PFSK-1 (cell line): ENCODE results near the gene PPM1J.

ENCODE experiments used
- POLR2AphosphoS5 ChIP-seq: IDR thresholded peaks from 2 replicates; pipeline ENCODE4 v1.6.1; 2012; ENCODE audit warnings: low read depth, mild to moderate bottlenecking, control low read depth, low read length, moderate library complexity
- SIN3A ChIP-seq: IDR thresholded peaks from 2 replicates; pipeline ENCODE4 v1.6.1; 2012; ENCODE audit warnings: mild to moderate bottlenecking, low read length, moderate library complexity, borderline replicate concordance; ENCODE audit not compliant: insufficient read depth
- TAF1 ChIP-seq: IDR thresholded peaks from 2 replicates; pipeline ENCODE4 v1.6.1; 2012; ENCODE audit warnings: low read length, control low read depth, borderline replicate concordance; ENCODE audit not compliant: insufficient read depth
- TF ChIP-seq, protein P1 (sequence below), 2 experiments: IDR thresholded peaks; 2 replicates each; pipeline versions ENCODE4 v1.6.1 to v1.8.0; 2011 to 2012; ENCODE audit warnings: low read depth in 2 of 2, low read length in 2 of 2, control low read depth in 1 of 2, inconsistent platforms in 1 of 2, mild to moderate bottlenecking in 1 of 2, moderate library complexity in 1 of 2; ENCODE audit not compliant: insufficient read depth in 1 of 2

DNA sequence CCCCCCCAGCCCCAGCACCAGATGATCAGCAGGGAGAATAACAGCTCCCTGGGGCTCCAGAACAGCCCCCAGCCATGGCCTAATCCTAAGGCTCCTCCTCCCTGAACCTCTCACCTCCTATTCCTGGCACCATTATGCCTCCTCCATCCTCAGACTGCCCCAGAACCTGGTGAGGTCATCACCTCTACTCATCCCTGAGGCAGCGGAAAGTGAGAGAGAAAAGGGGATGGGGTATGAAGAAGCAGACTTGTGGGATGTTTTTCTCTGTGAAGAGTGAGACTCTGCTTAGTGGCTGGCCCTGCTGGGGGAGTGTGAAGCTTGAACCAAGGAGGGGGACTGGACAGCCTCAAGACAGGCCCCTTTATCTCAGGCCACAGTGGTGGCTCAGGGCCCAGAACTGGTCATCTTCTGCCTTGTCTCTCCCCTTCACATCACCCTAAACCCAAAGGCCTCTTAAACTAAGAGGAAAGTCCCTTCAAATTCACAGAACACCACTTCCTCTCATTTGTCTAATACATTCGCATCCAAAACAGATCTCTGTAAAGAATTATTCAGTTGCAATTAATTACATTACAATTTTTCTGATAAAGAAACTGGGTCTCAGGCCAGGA lies 2.2 kb upstream of the PPM1J start:
- TF ChIP-seq POLR2AphosphoS5 (no peak), SIN3A (no peak), TAF1 (no peak)
- TF ChIP-seq, protein P1, sequence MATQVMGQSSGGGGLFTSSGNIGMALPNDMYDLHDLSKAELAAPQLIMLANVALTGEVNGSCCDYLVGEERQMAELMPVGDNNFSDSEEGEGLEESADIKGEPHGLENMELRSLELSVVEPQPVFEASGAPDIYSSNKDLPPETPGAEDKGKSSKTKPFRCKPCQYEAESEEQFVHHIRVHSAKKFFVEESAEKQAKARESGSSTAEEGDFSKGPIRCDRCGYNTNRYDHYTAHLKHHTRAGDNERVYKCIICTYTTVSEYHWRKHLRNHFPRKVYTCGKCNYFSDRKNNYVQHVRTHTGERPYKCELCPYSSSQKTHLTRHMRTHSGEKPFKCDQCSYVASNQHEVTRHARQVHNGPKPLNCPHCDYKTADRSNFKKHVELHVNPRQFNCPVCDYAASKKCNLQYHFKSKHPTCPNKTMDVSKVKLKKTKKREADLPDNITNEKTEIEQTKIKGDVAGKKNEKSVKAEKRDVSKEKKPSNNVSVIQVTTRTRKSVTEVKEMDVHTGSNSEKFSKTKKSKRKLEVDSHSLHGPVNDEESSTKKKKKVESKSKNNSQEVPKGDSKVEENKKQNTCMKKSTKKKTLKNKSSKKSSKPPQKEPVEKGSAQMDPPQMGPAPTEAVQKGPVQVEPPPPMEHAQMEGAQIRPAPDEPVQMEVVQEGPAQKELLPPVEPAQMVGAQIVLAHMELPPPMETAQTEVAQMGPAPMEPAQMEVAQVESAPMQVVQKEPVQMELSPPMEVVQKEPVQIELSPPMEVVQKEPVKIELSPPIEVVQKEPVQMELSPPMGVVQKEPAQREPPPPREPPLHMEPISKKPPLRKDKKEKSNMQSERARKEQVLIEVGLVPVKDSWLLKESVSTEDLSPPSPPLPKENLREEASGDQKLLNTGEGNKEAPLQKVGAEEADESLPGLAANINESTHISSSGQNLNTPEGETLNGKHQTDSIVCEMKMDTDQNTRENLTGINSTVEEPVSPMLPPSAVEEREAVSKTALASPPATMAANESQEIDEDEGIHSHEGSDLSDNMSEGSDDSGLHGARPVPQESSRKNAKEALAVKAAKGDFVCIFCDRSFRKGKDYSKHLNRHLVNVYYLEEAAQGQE (IDR thresholded peaks at IDR 0.05; ENCODE audit: insufficient read depth in 1 of 2, low read depth in 2 of 2, low read length in 2 of 2) = no peak
